Activated CD4-positive, alpha-beta T cell treated with anti-CD3 and anti-CD28 coated beads, Interleukin-2, amount 10 ng/mL, durations not matched to agents 24 days and 14 days (primary cell): ENCODE results near the gene RAI1. TPM values are rescaled to one million over a fixed set of nuclear protein-coding genes. Genes with fewer than 3 reads are reported as not detected.

Experiments
- DNase-seq: peaks from one replicate; pipeline ENCODE4 v3.0.0; 2022
- H3K27ac Mint-ChIP-seq: one replicate; pipeline ENCODE4 v1.8.0; 2022; ENCODE audit warnings: mild to moderate bottlenecking, mixed read lengths
- H3K27me3 Mint-ChIP-seq: one replicate; pipeline ENCODE4 v1.8.0; 2022; ENCODE audit warnings: mixed read lengths
- H3K36me3 Mint-ChIP-seq: one replicate; pipeline ENCODE4 v1.8.0; 2022; ENCODE audit warnings: low read depth, mild to moderate bottlenecking, mixed read lengths
- H3K4me1 Mint-ChIP-seq: one replicate; pipeline ENCODE4 v1.8.0; 2021; ENCODE audit warnings: mixed read lengths
- H3K4me3 Mint-ChIP-seq: one replicate; pipeline ENCODE4 v1.8.0; 2022; ENCODE audit warnings: mild to moderate bottlenecking, moderate library complexity, mixed read lengths
- H3K9me3 Mint-ChIP-seq: one replicate; pipeline ENCODE4 v1.8.0; 2021; ENCODE audit warnings: mixed read lengths
- intact Hi-C: fragments of 100-400 bp; cut with micrococcal nuclease; formaldehyde crosslinking; loops from one replicate; pipeline ENCODE4 v1.15.1; 2023
- total RNA-seq: library from RNA; stranded (reverse); gene quantifications from 2 replicates; pipeline ENCODE4 v1.2.3, GENCODE V29; 2022

Gene RAI1
- total RNA-seq, 1 donor from 2014 or later = 34.5 TPM

GRCh38 chr17:17771498-17772201, 90.4 kb downstream of the RAI1 start:
- no peaks in the 10 kb centered on the region for H3K36me3 Mint-ChIP-seq
- H3K4me1 Mint-ChIP-seq = peaks cover 7% of the 10 kb centered on the region
- intact Hi-C loops = no loop called here

GRCh38 chr17:17772231-17772630, 91.0 kb downstream of the RAI1 start:
- Mint-ChIP-seq H3K36me3 (no peaks in the 10 kb centered on the region), H3K9me3 (no peaks in the 10 kb centered on the region), H3K4me3 (no peak overlapping the region), H3K27ac (peak overlapping the region; percentile 51), H3K27me3 (no peaks in the 10 kb centered on the region), H3K4me1 (peaks cover 7% of the 10 kb centered on the region)
- intact Hi-C loops = no loop called here
- DNase-seq = no peak

More at GRCh38 chr17:17771498-17772201, 90.4 kb downstream of the RAI1 start:
- Mint-ChIP-seq H3K27me3 (no peaks in the 10 kb centered on the region), H3K9me3 (no peaks in the 10 kb centered on the region), H3K4me3 (no peak overlapping the region), H3K27ac (no peak overlapping the region)
- DNase-seq = no peak

- no peak for DNase-seq
- no peak overlapping the region for H3K27ac Mint-ChIP-seq
- H3K27me3 Mint-ChIP-seq = no peaks in the 10 kb centered on the region
- H3K4me3 Mint-ChIP-seq = no peak overlapping the region
- peaks cover 7% of the 10 kb centered on the region for H3K4me1 Mint-ChIP-seq
- H3K36me3 Mint-ChIP-seq = no peaks in the 10 kb centered on the region
- intact Hi-C loops = no loop called here
- H3K9me3 Mint-ChIP-seq = no peaks in the 10 kb centered on the region
Observed at GRCh38 chr17:17774009-17774881, 93.0 kb downstream of the RAI1 start.

GRCh38 chr17:17776889-17777288, 95.6 kb downstream of the RAI1 start:
- intact Hi-C loops = no loop called here
- H3K27me3 Mint-ChIP-seq = peaks cover 10% of the 10 kb centered on the region
- no peaks in the 10 kb centered on the region for H3K9me3 Mint-ChIP-seq
- no peak for DNase-seq
- peaks cover 9% of the 10 kb centered on the region for H3K4me1 Mint-ChIP-seq
- no peaks in the 10 kb centered on the region for H3K36me3 Mint-ChIP-seq
- no peak overlapping the region for H3K4me3 Mint-ChIP-seq
- no peak overlapping the region for H3K27ac Mint-ChIP-seq

- DNase-seq = no peak
- H3K9me3 Mint-ChIP-seq = no peaks in the 10 kb centered on the region
- H3K4me1 Mint-ChIP-seq = peaks cover 4% of the 10 kb centered on the region
- peaks cover 10% of the 10 kb centered on the region for H3K27me3 Mint-ChIP-seq
- no peaks in the 10 kb centered on the region for H3K36me3 Mint-ChIP-seq
- intact Hi-C loops = no loop called here
- no peak overlapping the region for H3K27ac Mint-ChIP-seq
- H3K4me3 Mint-ChIP-seq = no peak overlapping the region
Observed at GRCh38 chr17:17778308-17779014, 97.2 kb downstream of the RAI1 start.

GRCh38 chr17:17779015-17779611, 97.9 kb downstream of the RAI1 start:
- Mint-ChIP-seq H3K27ac (no peak overlapping the region), H3K4me3 (no peak overlapping the region), H3K9me3 (no peaks in the 10 kb centered on the region), H3K27me3 (peaks cover 12% of the 10 kb centered on the region), H3K36me3 (no peaks in the 10 kb centered on the region), H3K4me1 (peaks cover 5% of the 10 kb centered on the region)
- no peak for DNase-seq
- intact Hi-C loops = no loop called here

- H3K27me3 Mint-ChIP-seq = peaks cover 16% of the 10 kb centered on the region
- peaks cover 10% of the 10 kb centered on the region for H3K4me1 Mint-ChIP-seq
- H3K4me3 Mint-ChIP-seq = peak overlapping the region; percentile 62
- no peak for DNase-seq
- peak overlapping the region; percentile 8 for H3K27ac Mint-ChIP-seq
- H3K9me3 Mint-ChIP-seq = no peaks in the 10 kb centered on the region
- intact Hi-C loops = no loop called here
- no peaks in the 10 kb centered on the region for H3K36me3 Mint-ChIP-seq
Observed at GRCh38 chr17:17780922-17781590, 99.8 kb downstream of the RAI1 start.

- DNase-seq = peak; percentile 75
- Mint-ChIP-seq H3K9me3 (no peaks in the 10 kb centered on the region), H3K4me3 (peak overlapping the region; percentile 63), H3K36me3 (no peaks in the 10 kb centered on the region), H3K27me3 (peaks cover 16% of the 10 kb centered on the region), H3K27ac (no peak overlapping the region), H3K4me1 (peaks cover 10% of the 10 kb centered on the region)
- intact Hi-C loops = loop anchor here (2.0 kb wide), 1 partner anchor 29 kb away; no protein-coding TSS in a partner anchor
Observed at GRCh38 chr17:17781591-17782496, 100.6 kb downstream of the RAI1 start.

- intact Hi-C loops = loop anchor here (2.0 kb wide), 1 partner anchor 30 kb away; no protein-coding TSS in a partner anchor
- DNase-seq = no peak
- Mint-ChIP-seq H3K27me3 (peaks cover 16% of the 10 kb centered on the region), H3K27ac (no peak overlapping the region), H3K4me3 (peak overlapping the region; percentile 80), H3K4me1 (peaks cover 10% of the 10 kb centered on the region), H3K9me3 (no peaks in the 10 kb centered on the region), H3K36me3 (no peaks in the 10 kb centered on the region)
Observed at GRCh38 chr17:17782523-17783115, 101.4 kb downstream of the RAI1 start.

GRCh38 chr17:17783116-17783824, 102.0 kb downstream of the RAI1 start:
- H3K27ac Mint-ChIP-seq = no peak overlapping the region
- H3K4me3 Mint-ChIP-seq = peak overlapping the region; percentile 80
- H3K36me3 Mint-ChIP-seq = no peaks in the 10 kb centered on the region
- peaks cover 16% of the 10 kb centered on the region for H3K27me3 Mint-ChIP-seq
- intact Hi-C loops = loop anchor here (2.0 kb wide), 1 partner anchor 30 kb away; no protein-coding TSS in a partner anchor
- H3K9me3 Mint-ChIP-seq = no peaks in the 10 kb centered on the region
- H3K4me1 Mint-ChIP-seq = peaks cover 10% of the 10 kb centered on the region
- DNase-seq = peak; percentile 90

- no peaks in the 10 kb centered on the region for H3K36me3 Mint-ChIP-seq
- DNase-seq = no peak
- H3K9me3 Mint-ChIP-seq = no peaks in the 10 kb centered on the region
- peak overlapping the region; percentile 80 for H3K4me3 Mint-ChIP-seq
- intact Hi-C loops = loop anchor here (2.0 kb wide), 1 partner anchor 31 kb away; no protein-coding TSS in a partner anchor
- H3K27me3 Mint-ChIP-seq = peaks cover 16% of the 10 kb centered on the region
- H3K4me1 Mint-ChIP-seq = peaks cover 10% of the 10 kb centered on the region
- no peak overlapping the region for H3K27ac Mint-ChIP-seq
Observed at GRCh38 chr17:17783825-17784656, 102.8 kb downstream of the RAI1 start.
